ENCODE results near the gene ZNF212. TPM values are rescaled to one million over a fixed set of nuclear protein-coding genes. Genes with fewer than 3 reads are reported as not detected.

Gene ZNF212
- total and polyA plus RNA-seq, 12 donors, result 3.6 to 5.9 (median 4.8) TPM

DNA sequence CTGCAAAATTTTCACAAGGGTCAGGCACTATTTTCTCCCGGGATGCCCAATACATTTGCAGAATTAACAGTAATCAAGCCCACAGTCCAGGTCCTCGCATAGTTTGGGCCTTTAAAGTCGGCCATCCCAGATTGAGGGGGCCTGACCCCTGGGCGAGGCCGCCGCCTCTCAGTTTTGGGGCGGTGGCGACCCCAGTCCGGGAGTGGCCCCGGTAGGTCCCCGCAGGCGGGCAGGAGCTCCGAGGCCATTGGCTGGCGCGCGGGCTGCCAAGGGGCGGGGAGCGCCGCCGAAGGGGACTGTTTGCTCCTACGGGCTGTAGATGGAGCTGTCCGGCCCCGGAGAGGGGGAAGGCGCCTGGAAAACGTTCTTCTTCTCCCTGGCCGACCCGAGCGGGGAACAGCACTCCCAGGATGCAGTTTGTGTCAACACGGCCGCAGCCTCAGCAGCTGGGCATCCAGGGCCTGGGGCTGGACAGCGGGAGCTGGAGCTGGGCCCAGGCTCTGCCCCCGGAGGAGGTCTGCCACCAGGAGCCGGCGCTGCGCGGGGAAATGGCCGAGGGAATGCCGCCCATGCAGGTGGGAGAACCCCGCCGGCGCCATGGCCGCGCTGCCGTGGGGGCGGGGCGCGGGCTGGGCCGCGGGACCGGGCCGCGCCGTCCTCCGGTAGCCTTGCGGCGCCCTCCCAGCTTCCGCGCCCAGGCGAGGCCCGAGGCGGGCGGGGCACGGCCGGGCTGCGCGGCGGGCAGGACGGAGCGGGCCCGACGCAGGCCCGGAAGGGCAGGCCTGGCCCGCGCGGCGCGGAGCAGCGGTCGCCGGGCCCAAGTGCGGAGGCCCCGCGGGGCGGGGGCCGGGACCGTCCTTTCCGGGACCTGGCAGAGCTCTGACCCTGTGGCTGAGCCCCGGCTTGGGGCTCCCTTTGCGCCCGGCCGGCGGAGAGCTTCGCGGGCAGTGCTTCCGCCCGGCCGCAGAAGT, 44.0 kb upstream of the ZNF212 start, which contains the start of gene ZNF282:
Gene ZNF282, plus strand, starts transcription at position 367 of the 971 bp plus-strand sequence. Its CDS starts 44 bp downstream, at position 411.
- TF ChIP-seq, protein P1, sequence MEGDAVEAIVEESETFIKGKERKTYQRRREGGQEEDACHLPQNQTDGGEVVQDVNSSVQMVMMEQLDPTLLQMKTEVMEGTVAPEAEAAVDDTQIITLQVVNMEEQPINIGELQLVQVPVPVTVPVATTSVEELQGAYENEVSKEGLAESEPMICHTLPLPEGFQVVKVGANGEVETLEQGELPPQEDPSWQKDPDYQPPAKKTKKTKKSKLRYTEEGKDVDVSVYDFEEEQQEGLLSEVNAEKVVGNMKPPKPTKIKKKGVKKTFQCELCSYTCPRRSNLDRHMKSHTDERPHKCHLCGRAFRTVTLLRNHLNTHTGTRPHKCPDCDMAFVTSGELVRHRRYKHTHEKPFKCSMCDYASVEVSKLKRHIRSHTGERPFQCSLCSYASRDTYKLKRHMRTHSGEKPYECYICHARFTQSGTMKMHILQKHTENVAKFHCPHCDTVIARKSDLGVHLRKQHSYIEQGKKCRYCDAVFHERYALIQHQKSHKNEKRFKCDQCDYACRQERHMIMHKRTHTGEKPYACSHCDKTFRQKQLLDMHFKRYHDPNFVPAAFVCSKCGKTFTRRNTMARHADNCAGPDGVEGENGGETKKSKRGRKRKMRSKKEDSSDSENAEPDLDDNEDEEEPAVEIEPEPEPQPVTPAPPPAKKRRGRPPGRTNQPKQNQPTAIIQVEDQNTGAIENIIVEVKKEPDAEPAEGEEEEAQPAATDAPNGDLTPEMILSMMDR (IDR thresholded peaks at IDR 0.05), result peak; percentile 30 to 89 (median 67)
- Histone ChIP-seq H3K27ac (peak within 1 kb of the TSS; percentile 68 to 96 (median 91)), H3K9me3 (no peaks in the 10 kb centered on the region), H3K4me3 (peak within 1 kb of the TSS; percentile 62 to 97 (median 85)), H3K36me3 (peaks cover 0 to 29% (median 23%) of the 10 kb centered on the region in 9 donors), H3K4me1 (peaks cover 0 to 26% (median 24%) of the 10 kb centered on the region in 9 donors), H3K27me3 (peaks cover 0 to 3% (median 0%) of the 10 kb centered on the region in 7 donors)
- peak; percentile 96 to 99 (median 98) for ATAC-seq
- 0% methylated on average over 76 to 97 of the region's 97 CpGs for WGBS, 2 donors
- DNase-seq, result peak; percentile 89 to 90
- intact Hi-C loops (cut with DNase I), result loop anchor here in 3 of 10 donors (1.0 to 5.0 kb wide), 3 partner anchors 42 to 44 kb away; partner anchors contain the start of gene ZNF212 (in 3 of the 3)

DNA sequence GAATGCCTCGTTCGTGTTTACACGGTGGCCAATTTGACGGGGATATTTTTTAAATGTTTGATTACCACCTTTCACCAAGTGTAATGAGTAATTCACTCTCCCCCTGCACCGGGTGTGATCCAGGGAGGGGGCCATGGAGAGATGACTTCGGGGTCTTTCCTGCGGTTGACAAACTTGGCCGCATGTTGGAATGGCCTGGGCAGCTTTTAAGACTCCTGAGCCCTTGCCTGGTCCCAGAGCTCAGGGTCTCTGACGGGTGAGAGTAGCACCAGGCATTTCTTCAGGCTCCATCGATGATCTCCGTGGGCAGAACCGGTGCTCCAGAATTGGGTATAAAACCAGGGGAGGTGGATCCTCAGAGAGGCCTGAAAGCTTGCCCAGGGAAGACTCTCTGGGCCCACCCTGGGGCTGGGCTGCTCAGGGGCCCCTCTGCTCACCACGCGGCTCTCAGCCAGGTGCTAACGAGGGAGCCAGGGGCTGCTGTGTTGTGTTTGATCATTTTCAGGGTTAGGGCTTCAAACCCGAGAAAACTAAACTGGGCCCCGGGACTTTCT, 43.2 kb upstream of the ZNF212 start:
- DNase-seq (no peak), ATAC-seq (no peak)
- H3K4me3 ChIP-seq, result peak overlapping the region; percentile 62 to 97 (median 85)
- 1 to 4% methylated on average over 17 of the region's 17 CpGs for WGBS, 2 donors
- TF ChIP-seq, protein P1 (IDR thresholded peaks at IDR 0.05), result no peak
- no peaks in the 10 kb centered on the region for H3K9me3 ChIP-seq
- intact Hi-C loops (cut with DNase I), result loop anchor here in 1 of 10 donors (5.0 kb wide), 1 partner anchor 41 kb away; the partner anchor contains the start of gene ZNF212
- peaks cover 0 to 3% (median 0%) of the 10 kb centered on the region in 7 donors for H3K27me3 ChIP-seq
- H3K27ac ChIP-seq, result peak overlapping the region; percentile 68 to 95 (median 90)
- peaks cover 0 to 37% (median 30%) of the 10 kb centered on the region in 9 donors for H3K36me3 ChIP-seq
- peaks cover 0 to 26% (median 24%) of the 10 kb centered on the region in 9 donors for H3K4me1 ChIP-seq

GRCh38 chr7:149196705-149197171, 42.7 kb upstream of the ZNF212 start:
- WGBS, 2 donors, result 14 to 17% methylated on average over 7 of the region's 7 CpGs
- H3K27me3 ChIP-seq, result peaks cover 0 to 3% (median 0%) of the 10 kb centered on the region in 7 donors
- H3K4me1 ChIP-seq, result peaks cover 0 to 26% (median 24%) of the 10 kb centered on the region in 9 donors
- no peak for DNase-seq
- no peaks in the 10 kb centered on the region for H3K9me3 ChIP-seq
- peak overlapping the region in 7 of 10 donors; percentile 77 to 95 (median 90) for H3K27ac ChIP-seq
- TF ChIP-seq, protein P1 (IDR thresholded peaks at IDR 0.05), result no peak
- peak overlapping the region; percentile 62 to 97 (median 85) for H3K4me3 ChIP-seq
- intact Hi-C loops (cut with DNase I), result loop anchor here in 1 of 10 donors (5.0 kb wide), 1 partner anchor 41 kb away; the partner anchor contains the start of gene ZNF212
- ATAC-seq, result peak in 1 of 8 donors; percentile 16
- peaks cover 0 to 42% (median 35%) of the 10 kb centered on the region in 9 donors for H3K36me3 ChIP-seq

DNA sequence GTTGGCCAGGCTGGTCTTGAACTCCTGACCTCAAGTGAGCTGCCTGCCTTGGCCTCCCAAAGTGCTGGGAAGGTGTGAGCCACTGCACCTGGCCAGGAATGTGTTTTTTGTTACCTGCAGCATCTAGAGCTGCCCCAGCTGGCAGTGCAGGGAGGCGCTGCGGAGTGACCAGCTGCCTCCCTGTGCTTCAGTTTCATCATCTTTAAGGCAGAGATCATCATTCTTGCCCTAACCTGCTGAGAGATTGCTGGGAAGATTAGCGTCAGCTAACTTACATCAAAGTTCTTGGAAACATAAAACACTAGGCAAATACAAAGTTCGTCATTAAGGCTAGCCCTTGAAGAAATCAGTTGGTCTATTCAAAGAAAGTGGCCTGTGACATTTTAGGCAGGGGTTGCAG, 41.8 kb upstream of the ZNF212 start:
- Histone ChIP-seq H3K27me3 (no peaks in the 10 kb centered on the region), H3K9me3 (no peaks in the 10 kb centered on the region), H3K4me1 (peaks cover 0 to 29% (median 26%) of the 10 kb centered on the region in 9 donors), H3K4me3 (no peak overlapping the region), H3K36me3 (peaks cover 0 to 51% (median 44%) of the 10 kb centered on the region in 9 donors), H3K27ac (no peak overlapping the region)
- WGBS, 2 donors, result 72 to 85% methylated on average over 4 of the region's 4 CpGs
- no peak for DNase-seq
- TF ChIP-seq, protein P1 (IDR thresholded peaks at IDR 0.05), result no peak
- intact Hi-C loops (cut with DNase I), result loop anchor here in 1 of 10 donors (5.0 kb wide), 1 partner anchor 40 kb away; the partner anchor contains the start of gene ZNF212
- no peak for ATAC-seq

All from heart right ventricle (tissue), 16 donors.